Femur (tissue), 1 donor: Measurements from ENCODE around the gene CRYL1.

ENCODE experiments used
- DNase-seq: peaks from one replicate; pipeline ENCODE4 v3.0.0-alpha.2; 2017

Gene CRYL1

GRCh38 chr13:20418953-20419352 lies 106.7 kb downstream of the CRYL1 start:
- DNase-seq, result no peak

GRCh38 chr13:20416223-20416745 lies 109.4 kb downstream of the CRYL1 start:
- no peak for DNase-seq

- DNase-seq, result no peak
These were observed 110.0 kb downstream of the CRYL1 start for GRCh38 chr13:20415694-20416107.

- no peak for DNase-seq
These were observed 110.4 kb downstream of the CRYL1 start for GRCh38 chr13:20415306-20415679.

GRCh38 chr13:20414546-20415305 lies 110.9 kb downstream of the CRYL1 start:
- DNase-seq, result no peak

GRCh38 chr13:20412691-20413355 lies 112.8 kb downstream of the CRYL1 start:
- no peak for DNase-seq

- no peak for DNase-seq
These were observed 113.9 kb downstream of the CRYL1 start for GRCh38 chr13:20411638-20412342.

- DNase-seq, result no peak
These were observed 114.9 kb downstream of the CRYL1 start for GRCh38 chr13:20410726-20411125.

- no peak for DNase-seq
These were observed 117.5 kb downstream of the CRYL1 start for GRCh38 chr13:20408181-20408580.

GRCh38 chr13:20407759-20408158 lies 117.9 kb downstream of the CRYL1 start:
- no peak for DNase-seq

- DNase-seq, result no peak
These were observed 120.0 kb downstream of the CRYL1 start for GRCh38 chr13:20405691-20406090.

GRCh38 chr13:20404488-20405222 lies 121.0 kb downstream of the CRYL1 start:
- DNase-seq, result no peak

- DNase-seq, result no peak
These were observed 121.8 kb downstream of the CRYL1 start for GRCh38 chr13:20403826-20404225.

- DNase-seq, result no peak
These were observed 122.8 kb downstream of the CRYL1 start for GRCh38 chr13:20402881-20403280.

GRCh38 chr13:20401931-20402856 lies 123.5 kb downstream of the CRYL1 start:
- DNase-seq, result no peak

- DNase-seq, result no peak
These were observed 124.1 kb downstream of the CRYL1 start for GRCh38 chr13:20401531-20401930.

- DNase-seq, result no peak
These were observed 124.9 kb downstream of the CRYL1 start for GRCh38 chr13:20400774-20401173.

- DNase-seq, result no peak
These were observed 125.7 kb downstream of the CRYL1 start for GRCh38 chr13:20399961-20400360.

GRCh38 chr13:20399515-20399914 lies 126.1 kb downstream of the CRYL1 start:
- DNase-seq, result no peak

- DNase-seq, result no peak
These were observed 127.2 kb downstream of the CRYL1 start for GRCh38 chr13:20398459-20398858.

- DNase-seq, result no peak
These were observed 127.8 kb downstream of the CRYL1 start for GRCh38 chr13:20397896-20398295.
